ENCODE measurements around the gene PSMD1. TPM values are rescaled to one million over a fixed set of nuclear protein-coding genes. Genes with fewer than 3 reads are reported as not detected.
"Not testable (repeated sequence)": the region's sequence is repeated elsewhere in the genome, so short reads cannot be mapped to it uniquely, and the experiment has no call there.

The PSMD1 gene
- total RNA-seq, 2 experiments from 2014 or later = 116 TPM

DNA sequence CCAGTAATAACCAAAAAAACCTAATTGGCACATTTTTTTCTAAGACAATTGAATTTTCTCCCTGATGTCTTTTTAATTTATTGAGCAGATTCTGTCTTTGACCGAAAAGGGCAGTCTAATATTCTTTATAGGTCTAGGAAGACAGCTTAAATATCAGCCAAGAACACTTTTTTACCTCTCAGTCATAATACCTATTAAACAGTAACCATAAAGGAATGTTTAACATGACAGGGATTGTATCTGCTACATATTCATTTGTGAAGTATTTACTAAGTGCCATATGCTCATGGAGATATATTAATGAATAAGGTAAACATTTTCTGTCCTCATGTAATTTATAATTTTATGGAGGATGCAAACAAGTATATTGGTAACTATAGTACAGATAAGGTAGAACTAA, 71.3 kb downstream of the PSMD1 start:
- CTCF ChIA-PET = interaction anchor here (0.8 kb wide), 1 partner anchor 24 kb away, joined by 3 read pairs; no protein-coding TSS in a partner anchor
- H3K36me3 Mint-ChIP-seq = no peaks in the 10 kb centered on the region

DNA sequence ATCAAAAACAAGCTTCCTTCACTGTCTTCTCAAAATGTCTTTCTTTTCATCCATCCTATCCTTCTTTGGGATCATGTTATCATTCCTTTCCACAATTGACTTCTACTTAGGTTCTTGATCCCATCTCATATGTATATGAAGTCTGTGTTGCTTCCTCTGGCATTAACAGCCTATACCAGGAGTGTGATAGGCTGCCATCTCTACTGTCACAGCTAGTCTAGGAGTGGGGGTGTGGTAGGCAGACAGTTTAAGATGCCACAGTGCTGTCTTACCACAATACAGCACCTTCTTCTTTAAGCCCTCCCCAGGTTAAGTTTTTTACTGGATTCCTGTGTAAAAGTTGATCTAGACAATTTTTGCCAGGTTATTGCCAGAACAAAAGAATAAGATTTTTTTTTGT, 71.9 kb downstream of the PSMD1 start:
- ChIA-PET CTCF (interaction anchor here (0.8 to 1.6 kb wide), 2 partner anchors 16 to 27 kb away, joined by 3 to 5 read pairs; no protein-coding TSS in a partner anchor), POLR2A (interaction anchor here (0.6 kb wide), 1 partner anchor 1109 kb away, joined by 3 read pairs; no protein-coding TSS in a partner anchor)
- Mint-ChIP-seq H3K4me3 (no peak overlapping the region), H3K4me1 (ENCODE audit: low read depth) (peaks cover 20% of the 10 kb centered on the region), H3K36me3 (no peaks in the 10 kb centered on the region), H3K27me3 (no peaks in the 10 kb centered on the region), H3K9me3 (no peaks in the 10 kb centered on the region), H3K27ac (no peak overlapping the region)
- intact Hi-C loops (cut with micrococcal nuclease) = no loop called here
- no peak for DNase-seq

More for the DNA sequence above, 71.3 kb downstream of the PSMD1 start:
- peaks cover 25% of the 10 kb centered on the region for H3K4me1 Mint-ChIP-seq (ENCODE audit: low read depth)
- intact Hi-C loops (cut with micrococcal nuclease) = no loop called here
- no peak for DNase-seq
- POLR2A ChIA-PET = interaction anchor here (0.6 kb wide), 1 partner anchor 1109 kb away, joined by 3 read pairs; no protein-coding TSS in a partner anchor
- H3K9me3 Mint-ChIP-seq = no peaks in the 10 kb centered on the region
- H3K4me3 Mint-ChIP-seq = no peak overlapping the region
- no peaks in the 10 kb centered on the region for H3K27me3 Mint-ChIP-seq
- no peak overlapping the region for H3K27ac Mint-ChIP-seq

DNA sequence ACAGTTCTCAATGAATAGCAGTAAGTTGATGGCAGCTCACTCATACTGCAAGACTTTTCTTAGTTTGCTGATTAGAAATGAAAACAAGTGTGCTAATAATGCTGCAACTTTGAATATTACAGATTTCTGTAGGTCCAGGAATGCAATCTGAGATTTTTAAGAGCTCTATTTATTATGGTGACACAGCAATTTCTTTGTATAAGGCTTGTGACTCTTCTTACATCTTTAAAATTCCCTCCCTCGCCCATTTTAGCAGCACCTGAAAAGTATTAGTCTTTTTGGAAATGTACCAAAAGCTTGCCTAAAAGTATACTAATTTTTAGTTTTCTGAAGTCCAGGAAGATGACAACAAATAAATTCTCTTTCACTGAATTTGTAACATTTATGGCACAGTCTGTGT, 72.5 kb downstream of the PSMD1 start:
- POLR2A ChIA-PET = no interaction called here

DNA sequence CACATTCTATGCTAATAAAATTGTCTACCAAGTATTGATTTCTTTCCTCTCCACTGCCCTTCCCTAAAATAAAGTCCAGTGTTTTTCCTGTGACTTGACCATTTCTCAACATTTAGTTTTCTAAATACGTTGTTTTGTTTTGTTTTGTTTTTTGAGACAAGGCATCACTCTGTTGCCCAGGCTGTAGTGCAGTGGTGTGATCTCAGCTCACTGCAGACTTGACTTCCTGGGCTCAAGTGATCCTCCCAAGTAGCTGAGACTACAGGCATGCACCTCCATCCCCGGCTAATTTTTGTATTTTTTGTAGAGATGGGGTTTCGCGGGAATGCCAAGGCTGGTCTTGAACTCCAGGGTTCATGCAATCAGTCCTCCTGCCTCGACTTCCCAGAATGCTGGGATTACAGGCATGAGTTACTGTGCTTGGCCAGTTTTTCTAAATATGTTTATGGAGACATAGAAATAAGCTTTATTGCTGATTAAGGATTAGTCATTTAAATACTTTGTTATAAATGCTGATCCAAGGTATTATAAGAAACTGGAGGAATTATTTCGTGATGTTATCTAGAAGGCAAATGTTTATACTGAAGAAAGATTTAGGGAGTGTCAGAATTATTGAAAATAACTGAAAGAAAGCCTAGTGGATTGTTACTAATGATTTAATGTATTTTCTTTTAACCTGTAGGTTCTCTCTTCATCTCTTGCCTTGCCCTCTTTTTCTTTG, 73.8 kb downstream of the PSMD1 start:
- Mint-ChIP-seq H3K4me1 (ENCODE audit: low read depth) (peaks cover under 1% of the 10 kb centered on the region), H3K27me3 (no peaks in the 10 kb centered on the region), H3K27ac (no peak overlapping the region), H3K36me3 (no peaks in the 10 kb centered on the region), H3K4me3 (no peak overlapping the region), H3K9me3 (no peaks in the 10 kb centered on the region)
- ChIA-PET CTCF (interaction anchor here (1.2 to 1.5 kb wide), 3 partner anchors 9 to 78 kb away, joined by 3 to 5 read pairs (median 3); no protein-coding TSS in a partner anchor), POLR2A (no interaction called here)
- intact Hi-C loops (cut with micrococcal nuclease) = no loop called here
- no peak for DNase-seq

More for the DNA sequence above, 72.5 kb downstream of the PSMD1 start:
- no peak for DNase-seq
- peaks cover 13% of the 10 kb centered on the region for H3K4me1 Mint-ChIP-seq (ENCODE audit: low read depth)
- intact Hi-C loops (cut with micrococcal nuclease) = no loop called here
- no peaks in the 10 kb centered on the region for H3K9me3 Mint-ChIP-seq
- H3K36me3 Mint-ChIP-seq = no peaks in the 10 kb centered on the region
- H3K27me3 Mint-ChIP-seq = no peaks in the 10 kb centered on the region
- CTCF ChIA-PET = interaction anchor here (0.6 to 1.6 kb wide), 4 partner anchors 17 to 965 kb away, joined by 3 to 5 read pairs (median 4); no protein-coding TSS in a partner anchor
- H3K27ac Mint-ChIP-seq = no peak overlapping the region
- no peak overlapping the region for H3K4me3 Mint-ChIP-seq

DNA sequence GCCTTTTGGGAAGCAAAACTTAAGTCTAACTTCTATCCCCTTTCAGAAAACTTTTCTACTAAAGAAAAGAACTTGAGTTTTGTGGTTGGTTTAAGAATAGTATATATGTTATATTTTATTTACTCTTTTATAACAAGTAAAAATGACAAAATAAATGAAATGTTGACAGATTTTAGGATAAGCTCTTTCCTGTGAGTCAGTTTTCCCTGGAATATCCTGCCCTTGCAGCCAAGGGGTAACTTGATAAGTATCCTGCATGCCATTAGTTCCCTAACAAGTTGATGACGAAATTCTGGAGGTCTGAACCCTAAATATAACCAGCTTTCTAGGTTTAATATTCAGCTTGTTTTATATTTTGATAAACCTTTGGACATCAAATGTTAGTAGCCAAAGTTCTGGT, 75.5 kb downstream of the PSMD1 start:
- Mint-ChIP-seq H3K27ac (no peak overlapping the region), H3K36me3 (no peaks in the 10 kb centered on the region), H3K4me1 (ENCODE audit: low read depth) (no peaks in the 10 kb centered on the region), H3K4me3 (no peak overlapping the region), H3K9me3 (no peaks in the 10 kb centered on the region), H3K27me3 (no peaks in the 10 kb centered on the region)
- intact Hi-C loops (cut with micrococcal nuclease) = no loop called here
- ChIA-PET CTCF (no interaction called here), POLR2A (no interaction called here)
- no peak for DNase-seq

DNA sequence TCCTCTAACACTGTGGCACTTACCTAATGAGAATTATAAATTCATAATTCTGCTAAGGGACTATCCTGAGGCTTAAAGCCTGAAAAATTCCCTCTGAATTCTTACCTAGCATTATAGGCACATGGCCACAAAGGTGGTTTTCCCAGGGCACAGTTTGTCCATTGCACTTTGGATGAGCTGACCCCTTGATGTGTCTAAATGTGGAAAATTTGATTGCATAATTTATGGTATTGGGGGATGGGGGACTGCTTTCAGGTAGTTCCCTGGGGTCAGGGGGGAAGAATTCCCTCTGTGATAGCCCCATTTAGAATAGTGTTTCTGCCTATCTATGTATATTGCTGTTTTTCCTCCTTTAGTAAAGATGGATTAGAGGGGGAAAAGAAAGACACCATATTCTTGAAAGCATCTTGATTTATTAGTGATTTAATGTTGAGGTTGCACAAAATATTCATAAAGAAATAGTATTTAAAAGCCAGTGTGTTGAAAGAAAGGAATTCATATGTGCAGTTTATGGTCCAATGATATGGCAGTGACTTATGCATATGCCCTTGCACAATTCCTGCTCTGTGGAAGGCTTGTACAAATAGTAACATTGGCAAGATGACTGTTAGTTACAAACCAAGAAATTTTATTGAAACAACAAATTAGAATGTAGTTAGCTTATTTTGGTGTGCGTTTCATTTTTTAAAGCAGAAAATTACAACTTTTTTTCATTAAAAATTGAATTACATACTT, 76.9 kb downstream of the PSMD1 start:
- intact Hi-C loops (cut with micrococcal nuclease) = no loop called here
- Mint-ChIP-seq H3K4me1 (ENCODE audit: low read depth) (no peaks in the 10 kb centered on the region), H3K27ac (no peak overlapping the region), H3K4me3 (no peak overlapping the region), H3K36me3 (no peaks in the 10 kb centered on the region), H3K27me3 (no peaks in the 10 kb centered on the region), H3K9me3 (no peaks in the 10 kb centered on the region)
- no peak for DNase-seq
- CTCF ChIA-PET = no interaction called here
- POLR2A ChIA-PET = no interaction called here

DNA sequence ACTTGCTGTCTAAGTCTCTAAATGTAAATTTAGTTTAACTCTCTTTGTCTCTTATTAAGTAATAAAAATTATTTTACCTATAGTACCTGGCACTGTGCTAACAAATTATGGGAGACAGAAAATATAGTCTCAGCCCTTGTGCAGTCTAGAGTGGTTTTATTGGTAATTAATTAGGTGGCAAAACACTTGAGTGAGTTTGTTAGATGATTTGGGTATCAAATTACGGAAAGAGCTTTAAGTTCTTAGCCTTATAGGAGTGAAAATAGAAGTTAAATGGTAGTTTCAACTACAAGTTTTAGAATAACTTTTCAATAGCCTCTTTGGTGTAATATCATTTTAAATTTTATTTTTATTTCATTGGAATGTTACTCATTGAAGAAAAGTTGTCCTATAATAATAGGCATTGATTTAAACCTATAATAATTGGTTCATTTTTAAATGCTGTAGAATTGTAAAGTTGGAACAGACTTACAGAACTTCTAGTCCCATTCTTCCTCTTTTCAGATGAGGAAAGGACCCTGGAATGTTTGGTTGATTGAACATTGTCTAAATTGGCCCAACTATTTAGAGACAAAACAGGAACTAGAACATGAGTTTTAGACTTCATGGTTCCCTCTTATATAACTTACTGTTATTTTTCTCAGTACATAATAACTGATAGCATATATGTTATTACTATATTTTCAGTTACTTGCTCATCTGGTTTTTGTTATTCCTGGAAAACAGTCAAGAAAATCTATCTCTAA, 78.4 kb downstream of the PSMD1 start:
- H3K27ac Mint-ChIP-seq = no peak overlapping the region
- no peaks in the 10 kb centered on the region for H3K4me1 Mint-ChIP-seq (ENCODE audit: low read depth)
- ChIA-PET CTCF (no interaction called here), POLR2A (no interaction called here)
- DNase-seq = no peak
- H3K4me3 Mint-ChIP-seq = no peak overlapping the region
- intact Hi-C loops (cut with micrococcal nuclease) = no loop called here
- H3K9me3 Mint-ChIP-seq = no peaks in the 10 kb centered on the region
- H3K36me3 Mint-ChIP-seq = peaks cover 3% of the 10 kb centered on the region
- H3K27me3 Mint-ChIP-seq = no peaks in the 10 kb centered on the region

DNA sequence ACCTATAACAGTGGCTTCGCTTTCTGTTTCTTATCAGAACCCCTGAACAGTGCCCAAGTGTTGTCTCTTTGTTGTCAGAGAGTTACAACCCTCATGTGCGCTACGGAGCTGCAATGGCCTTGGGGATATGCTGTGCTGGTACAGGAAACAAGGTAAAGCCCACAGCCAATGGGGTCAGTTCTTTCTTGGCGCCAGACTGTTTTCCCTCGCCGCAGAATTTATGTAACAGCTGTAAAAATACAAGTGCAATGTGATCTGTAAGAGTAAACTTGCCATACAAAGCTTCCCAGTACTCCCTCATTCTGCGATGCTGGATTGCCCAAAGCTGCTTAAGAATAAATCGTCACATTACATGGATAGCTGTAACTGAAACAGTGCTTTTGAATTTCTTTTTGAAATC, 82.0 kb downstream of the PSMD1 start:
- Mint-ChIP-seq H3K4me1 (ENCODE audit: low read depth) (no peaks in the 10 kb centered on the region), H3K36me3 (peaks cover 3% of the 10 kb centered on the region)
- CTCF ChIA-PET = no interaction called here

DNA sequence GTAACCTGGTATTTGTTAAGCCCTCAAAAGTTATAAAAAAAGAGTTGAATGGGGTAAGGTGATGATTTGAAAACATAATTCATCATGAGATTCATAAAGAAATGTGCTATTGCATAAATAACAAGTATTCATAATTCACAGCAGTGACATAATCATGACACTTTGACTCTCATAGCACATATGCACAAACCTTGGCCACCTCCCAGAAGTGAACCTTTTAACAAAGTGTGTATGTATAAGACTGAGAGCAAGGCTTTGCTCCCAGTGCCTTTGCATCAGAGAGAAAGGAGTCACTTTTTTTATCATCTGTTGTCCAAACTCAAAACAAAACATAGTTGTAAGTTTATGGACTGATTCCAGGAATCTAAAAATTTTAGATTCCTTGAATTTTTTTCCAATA, 83.1 kb downstream of the PSMD1 start:
- H3K4me1 Mint-ChIP-seq (ENCODE audit: low read depth) = no peaks in the 10 kb centered on the region
- no peak overlapping the region for H3K27ac Mint-ChIP-seq
- POLR2A ChIA-PET = no interaction called here
- H3K9me3 Mint-ChIP-seq = no peaks in the 10 kb centered on the region
- no peak for DNase-seq
- CTCF ChIA-PET = no interaction called here
- H3K27me3 Mint-ChIP-seq = no peaks in the 10 kb centered on the region
- intact Hi-C loops (cut with micrococcal nuclease) = no loop called here
- peaks cover 3% of the 10 kb centered on the region for H3K36me3 Mint-ChIP-seq
- H3K4me3 Mint-ChIP-seq = no peak overlapping the region

More for the DNA sequence above, 82.0 kb downstream of the PSMD1 start:
- Mint-ChIP-seq H3K4me3 (no peak overlapping the region), H3K9me3 (no peaks in the 10 kb centered on the region), H3K27ac (no peak overlapping the region), H3K27me3 (no peaks in the 10 kb centered on the region)
- POLR2A ChIA-PET = no interaction called here
- DNase-seq = no peak
- intact Hi-C loops (cut with micrococcal nuclease) = no loop called here

DNA sequence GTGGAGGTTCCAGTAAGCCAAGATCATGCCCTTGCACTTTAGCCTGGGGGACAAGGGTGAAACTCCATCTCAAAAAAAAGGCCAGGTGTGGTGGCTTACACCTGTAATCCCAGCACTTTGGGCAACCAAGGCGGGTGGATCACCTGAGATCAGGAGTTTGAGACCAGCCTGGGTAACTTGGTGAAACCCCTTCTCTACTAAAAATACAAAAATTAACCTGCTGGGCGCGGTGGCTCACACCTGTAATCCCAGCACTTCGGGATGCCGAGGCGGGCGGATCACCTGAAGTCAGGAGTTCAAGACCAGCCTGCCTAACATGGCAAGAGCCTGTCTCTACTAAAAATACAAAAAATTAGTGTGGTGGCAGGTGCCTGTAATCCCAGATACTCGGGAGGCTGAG, 84.1 kb downstream of the PSMD1 start:
- H3K27me3 Mint-ChIP-seq; H3K27ac Mint-ChIP-seq; H3K4me3 Mint-ChIP-seq; DNase-seq; H3K9me3 Mint-ChIP-seq; POLR2A ChIA-PET; H3K4me1 Mint-ChIP-seq (ENCODE audit: low read depth); intact Hi-C loops (cut with micrococcal nuclease); H3K36me3 Mint-ChIP-seq: not testable (repeated sequence)
- CTCF ChIA-PET = interaction anchor here (0.6 kb wide), 1 partner anchor 110 kb away, joined by 3 read pairs; no protein-coding TSS in a partner anchor

DNA sequence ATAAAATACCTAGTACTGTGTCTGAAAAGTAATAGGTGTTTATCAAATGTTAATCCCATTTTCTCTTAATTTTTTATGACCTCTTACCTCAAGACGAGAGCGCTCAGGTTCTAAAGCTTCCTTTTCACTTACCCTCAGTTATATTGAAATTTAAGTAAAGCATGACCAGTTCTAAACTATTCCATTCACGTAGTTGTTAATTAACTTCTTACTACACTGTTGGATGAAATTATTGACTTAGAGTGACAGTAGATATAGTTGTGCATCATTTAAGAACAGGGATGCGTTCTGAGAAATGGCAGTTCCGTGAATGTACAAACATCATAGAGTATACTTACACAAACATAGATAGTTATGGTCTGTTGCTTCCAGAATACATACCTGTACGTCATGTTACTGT, 88.2 kb downstream of the PSMD1 start:
- H3K4me3 Mint-ChIP-seq = no peak overlapping the region
- no peaks in the 10 kb centered on the region for H3K27me3 Mint-ChIP-seq
- no peak overlapping the region for H3K27ac Mint-ChIP-seq
- POLR2A ChIA-PET = no interaction called here
- no peak for DNase-seq
- intact Hi-C loops (cut with micrococcal nuclease) = no loop called here
- H3K36me3 Mint-ChIP-seq = peaks cover 29% of the 10 kb centered on the region
- CTCF ChIA-PET = interaction anchor here (1.3 kb wide), 1 partner anchor 92 kb away, joined by 3 read pairs; no protein-coding TSS in a partner anchor
- no peaks in the 10 kb centered on the region for H3K9me3 Mint-ChIP-seq
- no peaks in the 10 kb centered on the region for H3K4me1 Mint-ChIP-seq (ENCODE audit: low read depth)

DNA sequence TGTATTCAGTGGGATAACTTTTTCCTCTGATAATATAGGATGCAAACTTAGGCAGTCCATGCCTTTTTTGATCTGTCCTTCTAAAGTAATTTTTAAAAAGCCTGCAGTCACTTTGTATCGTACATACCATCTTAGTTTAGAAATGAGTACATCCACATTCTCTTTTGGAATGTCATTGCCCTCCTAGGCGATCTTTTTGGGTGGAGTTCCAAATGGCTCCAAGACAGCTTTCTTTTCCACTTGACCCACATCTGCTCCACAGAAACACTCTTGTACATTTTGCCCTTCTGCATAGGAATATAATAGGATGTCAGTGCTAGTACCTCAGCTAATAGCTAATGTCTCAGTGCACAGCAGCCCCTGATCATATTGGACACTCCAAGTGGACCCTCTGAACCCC, 90.0 kb downstream of the PSMD1 start:
- POLR2A ChIA-PET = no interaction called here
- Mint-ChIP-seq H3K27ac (no peak overlapping the region), H3K36me3 (peaks cover 31% of the 10 kb centered on the region), H3K27me3 (no peaks in the 10 kb centered on the region), H3K4me1 (ENCODE audit: low read depth) (no peaks in the 10 kb centered on the region), H3K4me3 (no peak overlapping the region), H3K9me3 (no peaks in the 10 kb centered on the region)
- no peak for DNase-seq
- CTCF ChIA-PET = no interaction called here
- intact Hi-C loops (cut with micrococcal nuclease) = no loop called here

Data from activated CD4-positive, alpha-beta memory T cell treated with anti-CD3 and anti-CD28 coated beads for 36 hours (primary cell).